PC-3 (cell line): ENCODE measurements around the gene MED14. TPM values are rescaled to one million over a fixed set of nuclear protein-coding genes. Genes with fewer than 3 reads are reported as not detected.

Experiments used
- ATAC-seq: fragments of 200-7000 bp; cut with Tn5 transposase; 2 replicates; pipeline ENCODE4 v1.9.1; 2020; ENCODE audit warnings: mild to moderate bottlenecking, moderate library complexity
- BruUV-seq: library from RNA; stranded (reverse); fragments of 400-500 nt; replicated peaks from 2 replicates; lab custom pipeline; 2021; lab: Mats Ljungman, UMichigan
- CTCF ChIA-PET: fragments of 300-600 bp; sonication (Branson Sonifier 250); formaldehyde crosslinking; loops from one replicate; lab custom pipeline; 2022; ENCODE audit warnings: antibody characterized with exemption; lab: Charles Lee
- POLR2A ChIA-PET: fragments of 300-600 bp; sonication (Branson Sonifier 250); formaldehyde crosslinking; loops from one replicate; lab custom pipeline; 2022; ENCODE audit warnings: antibody characterized with exemption; ENCODE audit not compliant: unreplicated experiment; lab: Charles Lee
- DNase-seq: peaks from one replicate; pipeline ENCODE4 v3.0.0-alpha.2; 2015
- H2AFZ ChIP-seq: fragments of 300-600 bp; sonication (generic); 2 replicates; pipeline ENCODE4 v1.6.0; 2016; ENCODE audit warnings: antibody characterized with exemption, low read length
- H3F3A ChIP-seq: fragments of 300-600 bp; sonication (generic); one replicate; pipeline ENCODE4 v1.6.0; 2017; ENCODE audit warnings: antibody characterized with exemption, low read length, control low read depth, mild to moderate bottlenecking; ENCODE audit not compliant: unreplicated experiment
- H3K27ac ChIP-seq: fragments of 300-600 bp; sonication (generic); 2 replicates; pipeline ENCODE4 v1.5.1; 2016; ENCODE audit warnings: mild to moderate bottlenecking, low read length
- H3K27me3 ChIP-seq: fragments of 300-600 bp; sonication (generic); 2 replicates; pipeline ENCODE4 v1.6.1; 2016; ENCODE audit warnings: low read length, mixed read lengths
- H3K36me3 ChIP-seq: fragments of 300-600 bp; sonication (generic); 2 replicates; pipeline ENCODE4 v1.6.1; 2016; ENCODE audit warnings: low read depth, mixed run types, low read length, mixed read lengths
- H3K4me1 ChIP-seq: fragments of 300-600 bp; sonication (generic); 2 replicates; pipeline ENCODE4 v1.5.1; 2016; ENCODE audit warnings: low read length; ENCODE audit not compliant: insufficient read depth
- H3K4me2 ChIP-seq: fragments of 300-600 bp; sonication (generic); 2 replicates; pipeline ENCODE4 v1.6.0; 2016; ENCODE audit warnings: low read length
- H3K4me3 ChIP-seq: fragments of 300-600 bp; sonication (generic); 2 replicates; pipeline ENCODE4 v1.5.1; 2016; ENCODE audit warnings: mild to moderate bottlenecking, low read length, mixed read lengths
- H3K79me2 ChIP-seq: fragments of 300-600 bp; sonication (generic); 2 replicates; pipeline ENCODE4 v1.6.1; 2017; ENCODE audit warnings: low read length, mixed read lengths
- H3K9ac ChIP-seq: fragments of 300-600 bp; sonication (generic); 2 replicates; pipeline ENCODE4 v1.6.0; 2016; ENCODE audit warnings: mild to moderate bottlenecking, low read length
- H3K9me2 ChIP-seq: fragments of 300-600 bp; sonication (generic); replicated peaks from 2 replicates; pipeline ENCODE4 v1.6.1; 2016; ENCODE audit warnings: mixed run types, low read length, mixed read lengths
- H3K9me3 ChIP-seq: fragments of 300-600 bp; sonication (generic); 2 replicates; pipeline ENCODE4 v1.6.1; 2016; ENCODE audit warnings: low read length, mixed read lengths
- H4K20me1 ChIP-seq: fragments of 300-600 bp; sonication (generic); 2 replicates; pipeline ENCODE4 v1.6.1; 2016; ENCODE audit warnings: low read length, mixed read lengths
- EZH2 ChIP-seq: fragments of 300-600 bp; sonication (generic); IDR thresholded peaks from one replicate; pipeline ENCODE4 v1.6.1; 2017; ENCODE audit warnings: antibody characterized with exemption, mild to moderate bottlenecking, low read length; ENCODE audit not compliant: unreplicated experiment
- EZH2phosphoT487 ChIP-seq: fragments of 300-600 bp; sonication (generic); IDR thresholded peaks from 2 replicates; pipeline ENCODE4 v1.6.1; 2018; ENCODE audit warnings: mild to moderate bottlenecking, antibody characterized with exemption, low read length, borderline replicate concordance
- intact Hi-C: fragments of 100-400 bp; cut with micrococcal nuclease; formaldehyde crosslinking; loops from 2 replicates; pipeline ENCODE4 v1.9.0; 2023
- total RNA-seq: library from RNA; depleted of rRNA; stranded (reverse); fragments of >200 nt; gene quantifications from 2 replicates; pipeline ENCODE4 v1.2.3, GENCODE V29; 2014
- TF ChIP-seq, protein P1 (sequence below): fragments of 300-600 bp; sonication (generic); conservative IDR thresholded peaks from 2 replicates; pipeline ENCODE4 v1.5.1; 2017; ENCODE audit warnings: antibody characterized with exemption, low read depth, mild to moderate bottlenecking, low read length

MED14 gene
- total RNA-seq, 1 experiment from 2014 or later = 44.7 TPM

GRCh38 chrX:40694802-40695201 is 40.5 kb downstream of the MED14 start:
- intact Hi-C loops = no loop called here

DNA sequence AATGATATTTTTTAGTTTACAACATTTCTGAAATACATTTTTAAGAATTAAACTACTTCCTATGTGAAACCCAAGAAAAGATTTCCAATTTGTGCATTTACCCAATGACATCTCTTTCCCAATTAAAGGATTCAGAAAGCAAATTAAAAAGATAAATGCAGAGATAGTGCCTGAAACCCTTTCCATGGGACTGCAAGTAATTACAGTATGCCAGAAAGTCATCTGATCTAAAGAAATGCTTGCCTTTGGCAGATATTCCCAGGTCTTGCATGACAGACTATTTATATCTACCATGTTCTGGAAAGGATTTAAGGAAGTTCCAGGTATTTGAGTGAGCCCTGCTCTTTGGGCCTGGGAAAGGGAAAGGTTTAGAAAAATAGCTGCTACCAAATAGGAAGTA is 46.4 kb downstream of the MED14 start:
- no peaks in the 10 kb centered on the region for H3K9me3 ChIP-seq
- POLR2A ChIA-PET = no interaction called here
- CTCF ChIA-PET = no interaction called here
- H3K4me3 ChIP-seq = no peak overlapping the region
- no peaks in the 10 kb centered on the region for H3F3A ChIP-seq
- H3K27me3 ChIP-seq = no peaks in the 10 kb centered on the region
- DNase-seq = no peak
- no peaks in the 10 kb centered on the region for H4K20me1 ChIP-seq
- H2AFZ ChIP-seq = no peak overlapping the region
- TF ChIP-seq EZH2 (no peak), EZH2phosphoT487 (no peak)
- TF ChIP-seq, protein P1, sequence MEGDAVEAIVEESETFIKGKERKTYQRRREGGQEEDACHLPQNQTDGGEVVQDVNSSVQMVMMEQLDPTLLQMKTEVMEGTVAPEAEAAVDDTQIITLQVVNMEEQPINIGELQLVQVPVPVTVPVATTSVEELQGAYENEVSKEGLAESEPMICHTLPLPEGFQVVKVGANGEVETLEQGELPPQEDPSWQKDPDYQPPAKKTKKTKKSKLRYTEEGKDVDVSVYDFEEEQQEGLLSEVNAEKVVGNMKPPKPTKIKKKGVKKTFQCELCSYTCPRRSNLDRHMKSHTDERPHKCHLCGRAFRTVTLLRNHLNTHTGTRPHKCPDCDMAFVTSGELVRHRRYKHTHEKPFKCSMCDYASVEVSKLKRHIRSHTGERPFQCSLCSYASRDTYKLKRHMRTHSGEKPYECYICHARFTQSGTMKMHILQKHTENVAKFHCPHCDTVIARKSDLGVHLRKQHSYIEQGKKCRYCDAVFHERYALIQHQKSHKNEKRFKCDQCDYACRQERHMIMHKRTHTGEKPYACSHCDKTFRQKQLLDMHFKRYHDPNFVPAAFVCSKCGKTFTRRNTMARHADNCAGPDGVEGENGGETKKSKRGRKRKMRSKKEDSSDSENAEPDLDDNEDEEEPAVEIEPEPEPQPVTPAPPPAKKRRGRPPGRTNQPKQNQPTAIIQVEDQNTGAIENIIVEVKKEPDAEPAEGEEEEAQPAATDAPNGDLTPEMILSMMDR = no peak
- H3K27ac ChIP-seq = no peak overlapping the region
- no TSS peak for BruUV-seq
- H3K9ac ChIP-seq = no peak overlapping the region
- no peaks in the 10 kb centered on the region for H3K9me2 ChIP-seq
- H3K79me2 ChIP-seq = no peaks in the 10 kb centered on the region
- no peaks in the 10 kb centered on the region for H3K4me1 ChIP-seq
- peaks cover 17% of the 10 kb centered on the region for H3K36me3 ChIP-seq
- intact Hi-C loops = no loop called here
- no peak overlapping the region for H3K4me2 ChIP-seq
- no peak for ATAC-seq

More at GRCh38 chrX:40694802-40695201, 40.5 kb downstream of the MED14 start:
- Histone ChIP-seq H3K4me3 (no peak overlapping the region), H3K79me2 (no peaks in the 10 kb centered on the region), H3K36me3 (peaks cover 37% of the 10 kb centered on the region), H3F3A (no peaks in the 10 kb centered on the region), H3K9me2 (no peaks in the 10 kb centered on the region), H3K27me3 (no peaks in the 10 kb centered on the region), H3K9me3 (no peaks in the 10 kb centered on the region), H3K4me1 (no peaks in the 10 kb centered on the region), H3K9ac (no peak overlapping the region), H3K27ac (no peak overlapping the region), H3K4me2 (no peak overlapping the region), H4K20me1 (no peaks in the 10 kb centered on the region), H2AFZ (no peak overlapping the region)
- POLR2A ChIA-PET = no interaction called here
- CTCF ChIA-PET = no interaction called here
- peak; percentile 12 for DNase-seq
- TF ChIP-seq EZH2phosphoT487 (no peak), EZH2 (no peak)
- TF ChIP-seq, protein P1 = no peak
- no peak for ATAC-seq
- BruUV-seq = no TSS peak

DNA sequence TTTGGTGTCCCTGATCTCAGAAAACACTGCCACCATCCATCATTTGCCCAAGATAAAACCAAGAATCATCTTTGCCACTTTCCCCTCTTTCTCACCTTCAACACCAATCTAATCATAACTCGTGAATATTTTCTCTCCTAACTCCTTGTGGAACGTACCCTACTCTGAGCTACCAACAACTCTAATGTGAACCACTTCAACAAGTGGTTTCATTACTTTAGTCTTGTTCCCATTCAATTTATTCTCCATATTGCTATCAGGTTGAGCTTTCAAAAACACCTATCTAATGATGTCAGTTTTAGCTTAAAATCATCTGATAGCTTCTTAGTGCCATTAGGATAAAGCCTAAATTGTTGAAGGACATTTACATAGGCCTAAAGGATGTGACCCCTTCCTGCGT is 48.2 kb downstream of the MED14 start:
- no TSS peak for BruUV-seq
- no peaks in the 10 kb centered on the region for H3K79me2 ChIP-seq
- ATAC-seq = no peak
- no peak overlapping the region for H3K9ac ChIP-seq
- no peaks in the 10 kb centered on the region for H3K9me3 ChIP-seq
- intact Hi-C loops = no loop called here
- TF ChIP-seq EZH2 (no peak), EZH2phosphoT487 (no peak)
- TF ChIP-seq, protein P1 = no peak
- H3K4me2 ChIP-seq = no peak overlapping the region
- peaks cover 10% of the 10 kb centered on the region for H3K36me3 ChIP-seq
- no peaks in the 10 kb centered on the region for H3K4me1 ChIP-seq
- no peak overlapping the region for H2AFZ ChIP-seq
- ChIA-PET CTCF (no interaction called here), POLR2A (no interaction called here)
- H3F3A ChIP-seq = no peaks in the 10 kb centered on the region
- no peaks in the 10 kb centered on the region for H3K27me3 ChIP-seq
- H3K9me2 ChIP-seq = no peaks in the 10 kb centered on the region
- no peak for DNase-seq
- H3K4me3 ChIP-seq = no peak overlapping the region
- no peak overlapping the region for H3K27ac ChIP-seq
- H4K20me1 ChIP-seq = no peaks in the 10 kb centered on the region
